ENCODE measurements around the gene KLHL29. TPM values are rescaled to one million over a fixed set of nuclear protein-coding genes. Genes with fewer than 3 reads are reported as not detected.

KLHL29 gene
- total RNA-seq, 1 experiment from 2014 or later = 16.7 TPM

GRCh38 chr2:23464905-23465537 lies 80.0 kb downstream of the KLHL29 start:
- DNase-seq (ENCODE audit: low read depth, low spot score) (no peak), ATAC-seq (no peak)
- ChIA-PET RAD21 (ENCODE audit: low non-redundant PET in 1 of 2, low total read pairs in 2 of 2, uncharacterized antibody in 2 of 2, unreplicated experiment in 2 of 2) (no interaction called here), CTCF (no interaction called here), POLR2A (no interaction called here)
- H3K9me3 ChIP-seq (ENCODE audit: control insufficient read depth in 1 of 2, insufficient read depth in 1 of 2, low read depth in 1 of 2, low read length in 2 of 2) = no peaks in the 10 kb centered on the region
- no peaks in the 10 kb centered on the region for H3K9me2 ChIP-seq (ENCODE audit: insufficient read depth)
- H3K4me1 ChIP-seq (ENCODE audit: control insufficient read depth in 1 of 2, insufficient read depth in 2 of 2, low read length in 2 of 2) = no peaks in the 10 kb centered on the region
- BruUV-seq (replicated peaks) = no TSS peak
- no peaks in the 10 kb centered on the region for H3K36me3 ChIP-seq (ENCODE audit: control insufficient read depth in 1 of 2, insufficient read depth in 2 of 2, low read length in 2 of 2)
- no peaks in the 10 kb centered on the region for H3K27me3 ChIP-seq (ENCODE audit: insufficient read depth, low read length)
- H3K27ac ChIP-seq (ENCODE audit: low read depth, low read length) = no peak overlapping the region
- no peaks in the 10 kb centered on the region for H4K20me1 ChIP-seq (ENCODE audit: insufficient read depth)
- no peak overlapping the region for H3K4me3 ChIP-seq (replicated peaks in 1 of 2; ENCODE audit: low read depth in 1 of 2, low read length in 2 of 2)
- H3K4me2 ChIP-seq (ENCODE audit: low read length) = no peak overlapping the region
- TF ChIP-seq REST (IDR thresholded peaks at IDR 0.05; ENCODE audit: low read depth) (no peak), JUND (IDR thresholded peaks at IDR 0.05) (no peak), TCF7L2 (IDR thresholded peaks at IDR 0.05; ENCODE audit: borderline replicate concordance, extremely low read depth, insufficient read depth, insufficient read length) (no peak), EGR1 (IDR thresholded peaks at IDR 0.05; ENCODE audit: low read depth) (no peak)
- H3K79me2 ChIP-seq (ENCODE audit: insufficient read depth, low read length) = no peaks in the 10 kb centered on the region
- intact Hi-C loops (cut with micrococcal nuclease) = loop anchor here (5.0 kb wide), 1 partner anchor 268 kb away; no protein-coding TSS in a partner anchor
- H3K9ac ChIP-seq (ENCODE audit: low read length) = no peak overlapping the region
- H2AFZ ChIP-seq (ENCODE audit: low read depth, low read length, poor library complexity, severe bottlenecking) = no peak overlapping the region

GRCh38 chr2:23465936-23466335 lies 81.0 kb downstream of the KLHL29 start:
- BruUV-seq (replicated peaks) = no TSS peak

More at GRCh38 chr2:23465936-23466335, 81.0 kb downstream of the KLHL29 start:
- Histone ChIP-seq H3K9me3 (ENCODE audit: control insufficient read depth in 1 of 2, insufficient read depth in 1 of 2, low read depth in 1 of 2, low read length in 2 of 2) (no peaks in the 10 kb centered on the region), H3K4me1 (ENCODE audit: control insufficient read depth in 1 of 2, insufficient read depth in 2 of 2, low read length in 2 of 2) (no peaks in the 10 kb centered on the region), H3K4me3 (replicated peaks in 1 of 2; ENCODE audit: low read depth in 1 of 2, low read length in 2 of 2) (no peak overlapping the region), H3K27ac (ENCODE audit: low read depth, low read length) (no peak overlapping the region), H4K20me1 (ENCODE audit: insufficient read depth) (no peaks in the 10 kb centered on the region), H3K79me2 (ENCODE audit: insufficient read depth, low read length) (no peaks in the 10 kb centered on the region), H3K9ac (ENCODE audit: low read length) (no peak overlapping the region), H3K4me2 (ENCODE audit: low read length) (no peak overlapping the region), H3K27me3 (ENCODE audit: insufficient read depth, low read length) (no peaks in the 10 kb centered on the region), H2AFZ (ENCODE audit: low read depth, low read length, poor library complexity, severe bottlenecking) (no peak overlapping the region), H3K36me3 (ENCODE audit: control insufficient read depth in 1 of 2, insufficient read depth in 2 of 2, low read length in 2 of 2) (no peaks in the 10 kb centered on the region), H3K9me2 (ENCODE audit: insufficient read depth) (no peaks in the 10 kb centered on the region)
- DNase-seq (ENCODE audit: low read depth, low spot score) = no peak
- no peak for ATAC-seq
- POLR2A ChIA-PET = no interaction called here
- RAD21 ChIA-PET (ENCODE audit: low non-redundant PET in 1 of 2, low total read pairs in 2 of 2, uncharacterized antibody in 2 of 2, unreplicated experiment in 2 of 2) = no interaction called here
- no peak for TF ChIP-seq POLR2AphosphoS5 (IDR thresholded peaks at IDR 0.05; ENCODE audit: low read depth, low read length)
- no peak for TF ChIP-seq FOSL1 (IDR thresholded peaks at IDR 0.05; ENCODE audit: low read depth)
- no peak for TF ChIP-seq RAD21 (IDR thresholded peaks at IDR 0.05; ENCODE audit: low read depth)
- no peak for TF ChIP-seq CBX3 (IDR thresholded peaks at IDR 0.05; ENCODE audit: low read depth)
- no peak for TF ChIP-seq MAX (IDR thresholded peaks at IDR 0.05)
- no peak for TF ChIP-seq YY1 (IDR thresholded peaks at IDR 0.05; ENCODE audit: extremely low read depth, insufficient replicate concordance, low read depth, low read length)
- no peak for TF ChIP-seq ZNF274 (IDR thresholded peaks at IDR 0.05; ENCODE audit: low read depth, low read length)
- TF ChIP-seq EZH2phosphoT487 (IDR thresholded peaks at IDR 0.05; ENCODE audit: borderline replicate concordance) = no peak
- no peak for TF ChIP-seq ZFX (IDR thresholded peaks at IDR 0.05)
- no peak for TF ChIP-seq REST (IDR thresholded peaks at IDR 0.05; ENCODE audit: low read depth)
- CTCF ChIA-PET = no interaction called here
- intact Hi-C loops (cut with micrococcal nuclease) = no loop called here
